Vagina (tissue), 2 donors: Measurements from ENCODE around the gene ZRANB1. TPM values are rescaled to one million over a fixed set of nuclear protein-coding genes. Genes with fewer than 3 reads are reported as not detected.

ENCODE experiments used
- DNase-seq, 2 donors: peaks; one replicate each; pipeline ENCODE4 v3.0.0-alpha.2; 2017; ENCODE audit errors: extremely low spot score in 2 of 2
- H3K27ac ChIP-seq: fragments of 200-600 bp; sonication (generic); one replicate; pipeline ENCODE4 v1.5.1; 2019
- H3K27me3 ChIP-seq: fragments of 200-600 bp; sonication (generic); one replicate; pipeline ENCODE4 v1.5.1; 2019
- H3K36me3 ChIP-seq, 2 donors: fragments of 200-600 bp; sonication (generic); one replicate each; pipeline ENCODE4 v1.5.1; 2017 to 2019
- H3K4me1 ChIP-seq: fragments of 200-600 bp; sonication (generic); one replicate; pipeline ENCODE4 v1.5.1; 2019
- H3K4me3 ChIP-seq, 2 donors: fragments of 200-600 bp; sonication (generic); 1 replicate in 1 of 2; 2 replicates in 1 of 2; pipeline ENCODE4 v1.5.1; 2016 to 2019
- H3K9me3 ChIP-seq: fragments of 200-600 bp; sonication (generic); one replicate; pipeline ENCODE4 v1.5.1; 2019
- CTCF ChIP-seq, 3 experiments: fragments of 450-650 bp in 2 of 3; fragments of 200-600 bp in 1 of 3; sonication (generic) in 1 of 3; IDR thresholded peaks; one replicate each; pipeline ENCODE4 v1.5.1; 2017 to 2019; ENCODE audit warnings: antibody characterized with exemption in 3 of 3, mild to moderate bottlenecking in 2 of 3, moderate library complexity in 2 of 3
- POLR2A ChIP-seq, 2 donors: fragments of 450-650 bp; IDR thresholded peaks; one replicate each; pipeline ENCODE4 v1.6.1; 2017; ENCODE audit warnings: antibody characterized with exemption in 2 of 2, mild to moderate bottlenecking in 2 of 2, moderate library complexity in 2 of 2
- POLR2AphosphoS5 ChIP-seq, 2 donors: sonication (generic); formaldehyde crosslinking; IDR thresholded peaks; one replicate each; pipeline ENCODE4 v1.9.0; 2017; ENCODE audit warnings: antibody characterized with exemption in 2 of 2, mild to moderate bottlenecking in 2 of 2, low read depth in 1 of 2; ENCODE audit not compliant: insufficient read depth in 1 of 2
- intact Hi-C: fragments of 100-400 bp; cut with DNase I; formaldehyde crosslinking; loops from one replicate; pipeline ENCODE4 v1.15.1; 2023
- total RNA-seq: library from RNA; depleted of rRNA; stranded (reverse); fragments of >200 nt; gene quantifications from one replicate; pipeline ENCODE4 v1.2.3, GENCODE V29; 2016

ZRANB1 gene
- total RNA-seq, 1 donor from 2014 or later, result 23.8 TPM

DNA sequence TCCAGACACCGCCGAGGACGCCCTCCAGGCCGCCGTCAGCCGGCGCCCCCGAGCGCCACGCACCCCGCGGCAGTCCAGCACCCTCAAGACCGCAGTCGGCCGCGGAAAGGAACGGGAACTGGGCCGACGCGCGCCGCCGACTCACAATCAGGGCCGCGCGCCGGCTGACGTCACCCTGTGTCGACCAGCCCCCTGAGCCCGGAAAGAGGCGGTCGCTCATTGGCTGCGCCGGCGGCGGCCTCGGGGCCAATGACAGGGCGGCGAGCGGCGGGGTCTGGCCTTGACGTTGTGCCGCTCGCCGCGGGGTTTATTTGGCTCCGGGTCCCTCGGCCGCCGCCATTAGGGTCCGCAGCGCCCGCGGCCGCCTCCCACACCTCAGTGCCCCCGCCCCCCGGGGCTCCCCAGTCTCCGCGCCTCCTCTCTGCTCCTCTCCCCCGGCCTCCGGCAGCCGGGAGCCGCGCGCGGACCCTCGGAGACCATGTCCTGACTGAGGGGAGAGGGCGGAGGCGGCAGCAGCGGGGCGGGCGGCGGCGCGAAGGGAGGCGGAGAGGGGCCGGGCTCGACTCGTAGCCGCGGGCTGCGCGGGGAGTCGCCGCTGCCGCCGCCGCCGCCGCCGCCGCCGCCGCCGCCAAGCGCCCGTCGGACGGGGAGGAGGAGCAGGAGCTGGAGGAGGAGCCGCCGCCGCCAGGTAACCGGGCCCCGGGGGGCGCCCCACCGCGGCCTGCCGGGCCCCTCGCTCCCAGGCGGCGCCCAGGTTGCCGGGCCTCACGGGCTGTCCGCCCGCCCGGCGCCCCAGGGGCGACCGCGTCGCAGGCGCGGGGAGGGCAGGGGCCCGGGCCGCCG is 25.1 kb upstream of the ZRANB1 start:
- DNase-seq, result peak in 1 of 2 donors; percentile 95
- intact Hi-C loops, result no loop called here
- Histone ChIP-seq H3K27ac (peak overlapping the region; percentile 97), H3K4me3 (peak overlapping the region; percentile 83 to 87), H3K9me3 (no peaks in the 10 kb centered on the region), H3K27me3 (no peaks in the 10 kb centered on the region), H3K36me3 (no peaks in the 10 kb centered on the region), H3K4me1 (peaks cover 46% of the 10 kb centered on the region)
- peak in 1 of 2 donors; percentile 89 for TF ChIP-seq POLR2A (IDR thresholded peaks at IDR 0.05)
- TF ChIP-seq CTCF (IDR thresholded peaks at IDR 0.05), result no peak
- peak; percentile 78 to 90 for TF ChIP-seq POLR2AphosphoS5 (IDR thresholded peaks at IDR 0.05; ENCODE audit: insufficient read depth in 1 of 2, low read depth in 1 of 2)

- Histone ChIP-seq H3K4me1 (peaks cover 51% of the 10 kb centered on the region), H3K27ac (peak overlapping the region; percentile 97), H3K36me3 (peaks cover 0 to 1% of the 10 kb centered on the region in 2 donors), H3K9me3 (no peaks in the 10 kb centered on the region), H3K4me3 (peak overlapping the region; percentile 83 to 87), H3K27me3 (no peaks in the 10 kb centered on the region)
- intact Hi-C loops, result no loop called here
- no peak for TF ChIP-seq POLR2AphosphoS5 (IDR thresholded peaks at IDR 0.05; ENCODE audit: insufficient read depth in 1 of 2, low read depth in 1 of 2)
- TF ChIP-seq CTCF (IDR thresholded peaks at IDR 0.05), result no peak
- no peak for TF ChIP-seq POLR2A (IDR thresholded peaks at IDR 0.05)
- DNase-seq, result peak in 1 of 2 donors; percentile 90
Measured at GRCh38 chr10:124917428-124918190, 24.3 kb upstream of the ZRANB1 start.

GRCh38 chr10:124918191-124918830 is 23.6 kb upstream of the ZRANB1 start:
- intact Hi-C loops, result no loop called here
- peak in 1 of 2 donors; percentile 85 for DNase-seq
- peaks cover 58% of the 10 kb centered on the region for H3K4me1 ChIP-seq
- peak overlapping the region; percentile 83 to 87 for H3K4me3 ChIP-seq
- no peaks in the 10 kb centered on the region for H3K27me3 ChIP-seq
- peaks cover 0 to 6% of the 10 kb centered on the region in 2 donors for H3K36me3 ChIP-seq
- H3K27ac ChIP-seq, result peak overlapping the region; percentile 97
- TF ChIP-seq POLR2AphosphoS5 (IDR thresholded peaks at IDR 0.05; ENCODE audit: insufficient read depth in 1 of 2, low read depth in 1 of 2) (peak in 1 of 2 donors; percentile 28), POLR2A (IDR thresholded peaks at IDR 0.05) (no peak)
- H3K9me3 ChIP-seq, result no peaks in the 10 kb centered on the region

DNA sequence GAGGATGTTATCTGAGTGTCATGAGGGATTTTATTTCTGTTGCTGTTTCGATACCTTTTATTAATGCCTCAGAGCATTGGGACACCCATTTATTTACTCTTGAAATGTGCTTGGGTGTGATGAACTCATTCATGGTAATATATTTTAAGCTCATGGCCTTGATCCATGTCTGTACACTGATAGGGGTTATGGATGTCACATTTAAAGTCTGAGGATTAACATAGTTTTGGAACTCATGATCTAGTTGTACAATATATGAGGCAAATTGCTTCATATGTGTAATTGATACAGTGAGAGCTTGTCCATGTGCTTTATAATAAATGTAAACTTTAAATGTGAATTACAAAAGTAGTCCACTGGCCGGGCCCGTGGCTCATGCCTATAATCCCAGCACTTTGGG is 23.0 kb upstream of the ZRANB1 start:
- Histone ChIP-seq H3K4me3 (peak overlapping the region in 1 of 2 donors; percentile 87), H3K27ac (peak overlapping the region; percentile 97), H3K9me3 (no peaks in the 10 kb centered on the region), H3K27me3 (no peaks in the 10 kb centered on the region), H3K36me3 (peaks cover 0 to 6% of the 10 kb centered on the region in 2 donors), H3K4me1 (peaks cover 61% of the 10 kb centered on the region)
- intact Hi-C loops, result no loop called here
- DNase-seq, result no peak
- no peak for TF ChIP-seq CTCF (IDR thresholded peaks at IDR 0.05)
- TF ChIP-seq POLR2A (IDR thresholded peaks at IDR 0.05), result no peak
- no peak for TF ChIP-seq POLR2AphosphoS5 (IDR thresholded peaks at IDR 0.05; ENCODE audit: insufficient read depth in 1 of 2, low read depth in 1 of 2)

GRCh38 chr10:124921261-124921660 is 20.7 kb upstream of the ZRANB1 start:
- H3K36me3 ChIP-seq, result peaks cover 0 to 6% of the 10 kb centered on the region in 2 donors
- H3K27me3 ChIP-seq, result no peaks in the 10 kb centered on the region
- intact Hi-C loops, result no loop called here
- peaks cover 72% of the 10 kb centered on the region for H3K4me1 ChIP-seq
- no peak overlapping the region for H3K27ac ChIP-seq
- no peak for DNase-seq
- TF ChIP-seq CTCF (IDR thresholded peaks at IDR 0.05) (no peak), POLR2A (IDR thresholded peaks at IDR 0.05) (no peak), POLR2AphosphoS5 (IDR thresholded peaks at IDR 0.05; ENCODE audit: insufficient read depth in 1 of 2, low read depth in 1 of 2) (no peak)
- H3K4me3 ChIP-seq, result no peak overlapping the region
- H3K9me3 ChIP-seq, result no peaks in the 10 kb centered on the region
